ENCODE data around the gene METTL23.

DNA sequence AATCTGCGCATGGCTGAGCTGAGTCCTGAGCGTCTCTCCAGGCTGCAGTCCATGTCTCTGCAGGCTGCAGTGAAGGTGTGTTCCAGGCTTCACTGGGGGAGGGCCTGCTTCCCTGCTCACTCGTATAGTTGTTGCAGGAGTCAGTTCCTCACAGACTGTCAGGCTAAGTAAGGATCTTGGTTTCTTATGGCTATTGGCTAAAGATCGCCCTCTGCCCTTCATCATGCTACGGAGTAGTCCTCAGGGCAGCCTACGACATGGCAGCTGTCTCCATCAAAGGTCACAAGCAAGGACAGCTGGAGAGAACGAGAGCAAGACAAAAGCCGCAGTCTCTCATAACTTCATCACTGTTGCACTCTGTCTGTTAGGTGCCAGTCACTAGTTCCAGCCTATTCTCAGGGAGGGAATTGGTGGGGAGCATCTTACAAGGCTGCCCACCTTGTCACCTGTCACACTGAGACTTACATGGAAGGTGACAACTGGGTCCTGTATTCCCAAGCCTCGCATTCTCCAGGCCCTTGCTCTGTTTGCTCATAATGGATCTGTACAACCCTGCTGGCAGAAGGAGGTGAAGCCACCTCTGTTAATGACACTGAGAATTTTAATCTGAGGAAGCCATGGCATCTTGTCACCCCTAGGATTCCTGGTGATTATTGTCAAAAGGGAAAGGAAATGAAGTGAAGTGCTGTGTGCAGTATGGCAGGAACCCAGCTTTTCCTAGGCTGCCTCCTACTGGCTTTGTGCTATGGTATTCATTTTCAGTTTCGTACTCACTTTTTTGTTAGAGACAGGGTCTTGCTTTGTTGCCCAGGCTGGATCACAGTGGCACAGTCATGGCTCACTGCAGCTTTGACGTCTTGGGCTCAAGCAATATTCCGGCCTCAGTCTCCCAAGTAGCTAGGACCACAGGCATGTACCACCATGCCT lies 54.7 kb downstream of the METTL23 start:
- TF ChIP-seq, protein P1, sequence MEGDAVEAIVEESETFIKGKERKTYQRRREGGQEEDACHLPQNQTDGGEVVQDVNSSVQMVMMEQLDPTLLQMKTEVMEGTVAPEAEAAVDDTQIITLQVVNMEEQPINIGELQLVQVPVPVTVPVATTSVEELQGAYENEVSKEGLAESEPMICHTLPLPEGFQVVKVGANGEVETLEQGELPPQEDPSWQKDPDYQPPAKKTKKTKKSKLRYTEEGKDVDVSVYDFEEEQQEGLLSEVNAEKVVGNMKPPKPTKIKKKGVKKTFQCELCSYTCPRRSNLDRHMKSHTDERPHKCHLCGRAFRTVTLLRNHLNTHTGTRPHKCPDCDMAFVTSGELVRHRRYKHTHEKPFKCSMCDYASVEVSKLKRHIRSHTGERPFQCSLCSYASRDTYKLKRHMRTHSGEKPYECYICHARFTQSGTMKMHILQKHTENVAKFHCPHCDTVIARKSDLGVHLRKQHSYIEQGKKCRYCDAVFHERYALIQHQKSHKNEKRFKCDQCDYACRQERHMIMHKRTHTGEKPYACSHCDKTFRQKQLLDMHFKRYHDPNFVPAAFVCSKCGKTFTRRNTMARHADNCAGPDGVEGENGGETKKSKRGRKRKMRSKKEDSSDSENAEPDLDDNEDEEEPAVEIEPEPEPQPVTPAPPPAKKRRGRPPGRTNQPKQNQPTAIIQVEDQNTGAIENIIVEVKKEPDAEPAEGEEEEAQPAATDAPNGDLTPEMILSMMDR (IDR thresholded peaks at IDR 0.05) = no peak
- no peak for TF ChIP-seq POLR2AphosphoS5 (IDR thresholded peaks at IDR 0.05)
- TF ChIP-seq POLR2A (IDR thresholded peaks at IDR 0.05) = no peak
